Right hindlimb (tissue), 1 donor: ENCODE data around the gene KCNJ9.

Source experiments
- DNase-seq: peaks from one replicate; pipeline ENCODE4 v3.0.0-alpha.2; 2018

Gene KCNJ9

DNA sequence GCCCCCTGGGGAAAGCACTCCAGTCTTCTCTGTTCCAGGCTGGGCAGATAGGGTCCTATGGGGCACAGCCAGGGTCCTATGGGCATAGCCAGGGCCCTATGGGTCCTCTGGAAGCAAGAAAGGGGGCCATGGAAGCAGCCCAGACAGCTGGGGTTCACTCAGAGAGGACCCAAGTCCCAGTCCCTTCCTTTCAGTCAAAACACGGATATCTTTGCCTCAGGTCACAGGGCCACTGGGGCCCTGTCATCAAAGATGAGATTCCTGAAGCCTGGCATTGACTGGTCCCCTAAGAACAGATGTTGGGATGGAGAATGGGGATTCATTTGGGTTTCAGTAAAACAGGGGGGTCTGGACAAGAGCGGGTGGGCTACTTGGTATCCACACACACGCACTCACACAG is 8.5 kb downstream of the KCNJ9 start:
- no peak for DNase-seq

DNA sequence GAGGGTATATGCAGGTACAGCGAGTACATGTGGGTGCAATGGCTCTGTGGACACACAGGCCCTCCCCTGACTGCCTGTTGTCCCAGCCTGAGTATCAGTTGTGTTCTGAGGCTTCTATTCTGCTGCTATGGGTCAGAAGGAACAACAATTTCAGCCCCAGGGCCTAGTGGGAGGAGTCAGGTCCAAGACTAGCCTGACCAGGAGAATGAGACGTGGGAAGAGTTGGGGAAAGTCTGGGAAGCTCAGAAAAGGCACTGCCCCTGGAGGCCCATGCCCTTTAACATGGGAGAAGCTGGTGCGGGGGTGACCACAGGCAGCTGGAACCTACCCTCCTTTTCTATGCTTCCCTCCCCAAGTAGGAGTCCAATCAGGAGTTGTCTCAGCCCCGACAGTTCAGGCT is 9.4 kb downstream of the KCNJ9 start:
- DNase-seq = no peak

DNA sequence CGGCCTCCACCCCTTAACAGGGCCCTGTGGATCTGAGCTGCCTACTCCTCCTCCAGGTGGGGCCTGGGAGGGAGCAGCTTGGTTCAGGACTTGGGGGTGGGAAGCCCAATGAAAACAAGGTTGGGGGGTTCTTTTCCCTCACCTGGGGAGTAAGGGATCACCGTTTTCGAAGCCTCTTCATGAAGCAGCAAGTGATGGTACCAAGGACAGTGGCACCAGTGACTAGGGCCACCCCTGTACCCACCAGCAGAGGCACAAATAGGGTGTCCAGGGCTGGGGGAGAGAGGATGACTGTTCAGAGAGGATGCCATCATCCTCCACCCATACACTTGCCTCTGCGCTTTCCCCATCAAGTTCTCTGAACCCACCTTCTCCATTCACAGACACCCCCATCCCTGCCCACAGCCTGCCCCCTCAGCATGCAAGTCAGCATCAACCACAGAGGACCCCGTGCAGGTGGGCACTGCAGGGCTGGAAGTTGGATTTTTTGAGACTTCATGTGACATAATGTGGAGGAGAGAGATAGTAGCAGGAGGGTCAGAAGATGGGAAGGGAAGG is 10.4 kb downstream of the KCNJ9 start:
- no peak for DNase-seq

DNA sequence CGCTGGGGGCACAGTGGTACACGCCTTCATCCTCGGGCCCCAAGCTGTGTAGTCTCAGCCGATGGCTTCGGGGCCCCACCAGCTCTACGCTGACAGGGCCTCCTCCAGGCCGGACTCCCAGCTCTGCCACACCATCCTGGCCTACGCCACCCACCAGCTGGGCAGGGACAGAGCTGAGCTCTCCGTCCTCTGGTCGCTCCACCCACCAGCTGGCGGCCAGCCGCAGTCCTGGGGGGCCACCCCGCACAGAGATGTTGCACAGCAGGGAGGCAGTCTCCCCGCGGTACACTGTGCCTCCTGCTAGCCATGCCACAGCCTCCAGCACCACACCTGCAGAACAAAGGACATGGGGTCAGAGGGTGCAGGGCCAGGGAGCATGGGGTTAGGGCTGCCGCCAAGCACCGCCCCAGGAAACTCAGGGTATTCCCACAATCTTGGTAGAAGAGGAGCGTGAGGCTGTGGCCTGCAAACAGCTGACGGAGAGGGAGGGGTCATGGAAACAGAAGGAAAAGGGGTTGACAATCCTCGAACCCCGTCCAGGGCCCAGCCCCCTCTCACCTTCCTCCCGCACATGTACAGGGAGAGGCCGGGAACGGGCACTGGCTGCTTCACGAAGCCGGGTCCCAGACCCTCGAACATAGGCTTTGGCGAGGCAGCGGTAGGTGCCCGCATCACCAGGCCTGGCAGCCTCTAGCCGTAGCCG is 11.2 kb downstream of the KCNJ9 start:
- no peak for DNase-seq

DNA sequence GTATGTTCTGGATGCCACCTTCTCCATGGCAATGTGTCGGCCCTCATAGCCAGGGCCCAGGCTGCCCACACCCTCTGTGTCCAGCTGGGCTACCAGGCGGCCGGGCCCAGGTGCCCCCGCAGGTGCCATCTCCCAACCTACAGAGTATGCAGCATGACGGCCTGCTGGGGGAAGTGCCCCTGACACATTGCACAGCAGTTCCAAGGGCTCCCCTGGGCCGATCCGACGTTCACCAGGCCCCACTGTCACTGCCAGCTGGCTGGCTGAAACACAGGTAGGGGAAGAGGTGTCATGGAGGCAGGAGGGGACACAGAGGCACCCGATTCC is 11.7 kb downstream of the KCNJ9 start:
- DNase-seq = no peak

DNA sequence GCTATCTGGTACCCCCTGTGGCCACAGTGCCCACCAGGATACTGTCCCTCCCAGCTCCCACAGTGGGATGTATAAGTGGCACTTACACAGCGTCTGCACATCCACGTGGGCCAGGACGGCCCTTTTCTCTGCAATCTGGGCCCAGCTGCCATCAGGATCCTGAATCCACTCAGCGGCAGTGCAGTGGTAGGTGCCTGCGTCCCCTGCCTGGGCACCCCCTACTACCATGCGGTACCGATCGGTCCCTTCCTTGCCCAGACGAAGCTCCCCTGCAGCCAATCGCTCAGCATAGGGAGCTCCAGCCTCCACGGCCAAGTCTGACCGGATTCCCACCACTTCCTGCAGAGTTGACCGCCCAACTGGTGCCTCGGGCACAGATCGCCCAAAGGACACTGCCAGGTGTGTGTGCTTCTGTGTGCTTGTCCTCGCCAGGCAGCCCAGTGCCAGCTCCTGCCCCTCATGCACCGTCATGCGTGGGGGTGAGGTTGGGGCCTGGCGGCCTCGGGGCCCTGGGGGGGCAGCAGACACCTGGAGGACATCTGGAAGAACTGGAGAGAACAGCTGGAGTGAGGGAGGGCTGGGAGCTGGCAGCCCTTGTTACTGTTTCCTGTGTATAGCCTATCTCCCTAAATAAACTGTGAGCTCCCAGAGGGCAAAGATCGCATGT is 12.4 kb downstream of the KCNJ9 start:
- no peak for DNase-seq

DNA sequence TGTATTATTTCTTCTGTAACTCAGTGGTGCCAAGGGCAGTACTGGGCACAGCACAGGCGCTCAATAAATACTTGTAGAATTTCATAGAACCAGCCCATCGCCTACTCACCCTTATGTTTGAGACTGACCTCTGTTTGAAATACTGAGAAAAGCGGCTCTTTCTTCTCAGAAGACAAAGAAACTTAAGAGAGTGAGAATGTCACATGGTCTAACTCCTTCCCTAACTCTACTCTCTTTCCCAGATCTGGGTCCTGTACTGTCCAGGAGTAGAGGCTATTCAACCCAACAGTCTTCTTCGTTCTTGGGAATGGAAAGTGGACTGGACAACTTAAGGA is 12.9 kb downstream of the KCNJ9 start:
- DNase-seq = no peak

DNA sequence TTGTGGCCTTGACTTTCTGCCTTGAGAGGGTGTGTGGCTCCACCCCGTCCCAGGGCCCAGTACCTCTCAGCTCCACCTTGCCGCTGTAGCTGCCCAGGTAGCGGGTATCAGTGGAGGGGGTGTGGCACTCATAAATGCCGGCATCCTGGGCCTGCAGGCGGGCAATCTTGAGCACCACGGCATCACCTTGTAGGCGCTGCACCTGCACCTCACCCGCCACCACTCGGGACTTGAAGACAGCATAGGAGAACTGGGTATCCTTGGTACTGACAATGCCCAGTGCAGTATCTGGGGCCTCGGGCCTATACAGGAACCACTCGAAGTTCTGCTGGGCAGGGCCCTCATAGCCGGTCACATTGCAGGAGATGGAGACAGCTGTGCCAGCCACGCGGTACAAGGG is 13.5 kb downstream of the KCNJ9 start:
- DNase-seq = no peak

DNA sequence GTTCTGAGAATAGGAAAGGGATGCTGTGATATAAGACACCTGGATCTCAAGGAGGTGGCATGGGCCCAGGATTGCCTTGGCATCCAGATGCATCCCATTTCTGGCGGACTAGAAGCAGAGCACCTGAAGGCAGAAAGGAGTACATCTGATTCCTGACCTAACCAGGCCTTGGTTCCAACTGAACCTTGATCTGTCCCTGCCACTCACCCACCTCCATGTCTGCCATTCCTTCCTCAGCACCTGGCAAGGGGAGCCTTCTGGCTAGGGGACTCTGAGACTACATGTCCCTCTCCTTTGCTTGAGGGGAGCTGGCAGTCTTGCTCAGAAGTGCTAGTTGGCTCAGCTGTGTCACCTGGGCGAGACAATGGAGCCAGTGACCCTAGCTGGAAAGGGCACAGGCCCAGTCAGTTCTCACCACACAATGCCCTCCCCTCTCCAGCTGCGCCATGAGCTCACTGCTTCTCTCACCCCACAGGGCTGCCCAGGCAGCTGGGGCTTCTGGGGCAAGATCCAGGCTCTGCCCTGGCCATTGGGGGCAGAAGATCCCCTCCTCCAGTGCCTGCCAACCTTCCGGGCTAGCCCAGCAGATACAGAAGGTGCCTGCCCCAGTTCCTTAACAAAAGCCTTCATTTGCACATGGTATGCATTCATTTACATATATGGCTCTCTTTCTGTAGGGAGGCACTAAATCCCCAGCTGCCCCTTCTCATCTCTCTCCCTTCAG is 14.2 kb downstream of the KCNJ9 start:
- no peak for DNase-seq

DNA sequence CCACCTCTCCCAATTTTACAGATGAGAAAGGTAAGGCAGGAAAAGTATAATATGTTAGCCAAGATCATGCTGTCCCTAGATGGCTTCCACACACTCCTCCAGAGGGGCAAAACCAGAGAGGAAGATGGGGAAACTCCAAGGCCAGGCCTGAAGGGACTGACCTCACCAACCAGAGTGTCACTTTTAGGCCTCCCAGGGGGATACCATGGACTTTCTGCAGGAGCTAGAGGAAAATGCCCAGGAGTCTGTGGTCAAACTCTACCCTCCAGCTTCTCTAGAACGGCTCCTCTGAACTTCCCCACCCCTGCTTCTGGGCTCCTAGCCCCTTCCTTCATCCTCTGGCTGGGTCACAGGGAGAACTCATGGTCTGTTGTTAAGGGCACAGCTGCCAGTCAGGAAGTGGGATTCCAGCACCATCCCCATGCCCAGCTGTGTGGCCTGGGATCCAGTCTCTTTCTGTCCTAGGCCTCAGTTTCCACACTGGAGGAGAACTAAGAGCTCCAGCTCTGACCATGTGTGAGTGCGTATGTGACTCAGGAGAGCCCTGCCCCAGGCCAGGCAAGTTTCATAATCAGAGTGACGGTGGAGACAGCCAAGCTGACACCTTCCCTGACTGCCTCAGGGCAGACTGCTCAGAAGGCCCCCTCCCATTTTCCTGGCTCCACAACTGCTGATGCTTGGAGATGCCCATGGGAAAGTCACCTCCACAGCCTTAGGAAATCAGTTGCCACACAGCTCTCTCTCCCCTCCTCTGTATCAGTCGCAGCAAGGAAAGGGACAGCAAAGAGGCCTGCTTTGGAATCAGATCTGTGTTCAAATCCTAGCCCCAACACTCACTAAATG is 15.2 kb downstream of the KCNJ9 start:
- no peak for DNase-seq

DNA sequence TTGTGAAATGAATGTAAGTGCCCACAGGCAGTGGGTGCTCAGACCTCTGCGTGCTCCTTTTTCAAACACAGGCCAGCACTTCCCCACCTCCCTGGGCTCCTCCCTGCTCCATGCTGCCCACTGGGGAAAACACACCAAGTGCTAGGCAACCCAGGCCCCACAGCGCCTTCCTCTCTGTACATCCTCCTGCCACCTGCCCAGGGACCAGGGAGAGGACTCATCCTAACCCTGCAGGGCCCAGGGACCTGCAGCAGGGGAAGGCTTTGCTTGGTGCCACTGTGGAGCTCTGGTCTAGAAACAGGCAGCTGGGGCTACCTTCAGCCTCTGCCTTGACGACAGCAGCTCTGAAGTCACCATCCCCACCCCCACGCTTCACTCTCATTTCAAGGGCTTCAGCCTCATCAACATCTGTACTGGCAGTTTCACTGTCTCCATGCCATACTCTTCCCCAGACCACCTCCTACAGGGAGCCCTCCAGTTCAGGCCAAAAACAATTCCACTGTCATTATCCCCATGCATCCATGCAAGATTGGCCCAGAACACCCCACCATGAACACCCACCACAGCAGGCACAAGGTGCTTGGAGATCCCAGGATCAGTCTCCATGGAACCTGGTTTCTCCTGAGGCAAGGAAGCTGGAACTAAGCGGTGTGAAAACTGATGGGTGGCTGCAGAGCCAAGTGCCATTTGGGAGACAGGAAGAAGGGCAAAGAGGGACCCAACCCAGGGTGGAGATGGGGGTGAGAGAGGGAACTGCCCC is 16.0 kb downstream of the KCNJ9 start:
- no peak for DNase-seq

DNA sequence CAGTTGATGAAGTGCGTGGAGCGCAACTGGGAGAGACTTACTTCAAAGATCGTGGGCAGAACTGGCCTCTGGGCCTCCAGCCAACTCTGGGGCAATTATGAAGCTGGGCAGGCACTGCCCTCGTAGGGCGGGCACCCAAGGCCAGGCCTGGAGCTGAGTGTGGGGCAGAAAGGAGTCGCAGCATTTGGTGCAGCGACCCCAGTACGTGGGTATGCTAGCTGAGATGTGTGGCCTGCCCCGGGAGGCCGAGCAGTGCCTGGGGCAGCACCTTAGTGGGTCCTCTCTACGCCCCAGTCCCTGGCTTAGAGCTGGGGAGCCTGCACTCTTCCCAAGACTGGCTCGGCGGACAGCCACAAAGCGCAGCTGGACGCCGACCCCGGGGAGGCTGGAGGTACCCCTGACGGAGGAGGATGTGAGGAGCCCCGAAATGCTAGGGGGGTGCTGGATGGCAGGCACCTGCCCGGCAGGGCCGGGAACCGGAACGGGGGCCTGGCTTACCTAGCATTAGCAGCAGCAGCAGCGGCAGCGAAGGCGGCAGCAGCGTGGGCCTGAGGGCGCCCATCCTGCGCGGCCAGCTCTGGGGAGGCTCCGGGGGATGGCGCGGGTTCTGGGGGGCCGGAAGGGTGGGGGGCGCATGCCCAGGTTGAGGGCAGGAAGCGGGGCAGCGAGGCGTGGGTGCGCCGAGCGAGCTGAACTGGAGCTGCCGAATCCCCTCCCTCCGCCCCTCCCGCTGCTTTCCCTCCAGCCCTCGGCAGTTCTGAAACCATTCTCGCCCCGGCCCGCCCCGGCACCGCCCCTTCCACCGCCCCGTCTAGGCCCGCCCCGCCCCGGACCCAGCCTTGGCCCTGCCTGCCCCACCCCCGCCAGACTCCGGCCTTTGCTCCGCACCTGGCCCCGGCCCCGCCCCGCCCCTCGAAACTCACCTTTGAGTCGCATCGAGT is 16.8 kb downstream of the KCNJ9 start, which contains the start of gene IGSF8:
IGSF8 (minus strand) TSS at position 709 of the 941 bp plus-strand sequence; CDS start at position 562, 147 bp downstream.
- DNase-seq = peak; percentile 93

DNA sequence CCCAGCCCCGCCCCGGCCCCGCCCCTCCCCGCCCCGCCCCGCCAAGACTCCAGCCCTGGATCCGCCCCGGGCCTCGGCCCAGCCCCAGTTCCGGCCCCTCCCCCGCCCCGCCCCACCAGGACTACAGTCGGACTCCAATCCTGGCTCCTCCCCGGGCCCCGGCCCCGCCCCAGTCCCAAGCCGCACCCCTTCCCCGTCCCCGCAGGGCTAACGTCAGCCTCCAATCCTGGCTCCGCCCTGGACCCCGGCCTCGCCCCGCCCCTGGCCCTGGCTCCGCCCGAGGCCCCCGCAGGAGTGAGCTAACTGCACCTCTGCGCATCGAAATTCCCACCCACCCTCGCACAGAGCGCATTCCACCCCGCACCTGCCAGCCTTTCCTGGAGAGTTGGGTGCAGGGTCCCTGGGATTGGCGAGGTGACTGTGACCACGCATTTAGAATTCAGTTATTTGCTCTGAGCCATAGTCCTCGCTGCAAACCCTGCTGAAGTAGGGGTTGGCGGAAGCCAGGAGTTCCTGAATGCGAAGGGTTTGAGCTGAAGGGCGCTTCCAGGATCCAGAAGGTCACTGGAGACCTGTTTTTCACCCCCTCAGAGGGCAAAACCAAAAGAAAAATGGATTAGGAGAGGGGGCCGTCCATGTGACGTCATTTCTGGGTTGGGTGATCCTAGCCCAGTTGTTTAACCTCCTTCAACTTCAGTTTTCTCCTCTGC is 17.7 kb downstream of the KCNJ9 start:
- peak; percentile 98 for DNase-seq

DNA sequence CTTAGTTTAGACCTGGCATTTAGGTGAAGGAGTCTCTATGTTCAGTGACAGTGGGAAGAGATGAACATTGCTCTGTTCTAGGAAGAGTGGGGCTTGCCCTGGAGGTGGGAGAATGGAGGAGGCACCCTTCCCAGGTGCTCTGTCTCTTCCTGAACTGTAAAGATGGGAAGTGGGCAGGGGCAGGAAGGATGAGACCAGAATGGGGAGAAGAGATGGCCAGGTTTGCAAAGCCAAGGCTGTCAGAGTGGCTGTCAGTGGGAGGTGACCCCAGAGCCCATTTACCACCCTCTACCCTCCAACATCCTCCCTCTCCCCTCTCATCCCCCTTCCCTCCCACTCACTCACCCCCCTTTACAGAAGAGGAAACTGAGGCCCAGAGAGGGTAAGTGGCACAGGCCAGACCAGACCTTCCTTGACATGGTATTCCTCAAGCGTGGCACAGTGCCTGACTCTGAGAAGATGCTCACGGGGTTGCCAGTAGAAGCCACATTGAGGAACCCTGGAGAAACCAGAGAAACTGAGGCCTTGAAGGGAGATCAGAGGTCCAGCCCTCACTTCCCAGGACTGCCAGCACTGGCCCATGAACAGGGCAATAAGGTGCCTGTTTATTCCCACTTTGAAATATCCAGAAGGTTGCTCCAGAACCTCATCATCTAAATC is 18.5 kb downstream of the KCNJ9 start:
- no peak for DNase-seq

DNA sequence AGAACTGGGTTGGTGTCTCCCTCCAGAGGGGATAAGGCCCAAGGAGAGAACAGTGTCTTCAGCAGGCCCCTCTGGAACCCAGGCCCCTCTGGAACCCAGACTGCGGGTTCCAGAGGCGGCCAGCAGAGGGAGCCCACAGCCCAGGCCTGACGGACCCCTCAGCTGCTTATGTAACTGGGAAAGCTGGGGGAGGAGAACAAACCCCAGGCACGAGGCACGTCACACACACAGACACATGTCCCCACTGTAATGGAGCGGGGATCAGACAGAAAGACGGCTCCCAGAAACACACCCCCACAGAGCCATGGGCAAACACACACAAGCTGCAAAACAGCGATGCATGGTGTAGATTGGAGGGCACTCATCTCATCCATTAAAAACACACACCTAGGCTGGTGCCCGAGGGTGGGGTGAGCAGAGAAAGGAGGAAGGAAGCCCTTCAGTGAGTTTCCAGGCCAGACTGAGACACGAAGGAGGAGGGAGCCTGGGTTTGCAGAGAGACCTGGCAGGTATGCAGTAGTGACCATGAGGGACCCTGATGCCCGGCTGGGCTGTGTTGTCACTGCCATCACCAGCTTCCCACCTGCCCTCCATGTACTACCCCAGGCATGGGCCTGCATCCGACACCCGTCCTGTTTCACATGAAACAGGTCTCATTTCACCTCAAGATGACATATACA is 19.8 kb downstream of the KCNJ9 start:
- peak; percentile 85 for DNase-seq

DNA sequence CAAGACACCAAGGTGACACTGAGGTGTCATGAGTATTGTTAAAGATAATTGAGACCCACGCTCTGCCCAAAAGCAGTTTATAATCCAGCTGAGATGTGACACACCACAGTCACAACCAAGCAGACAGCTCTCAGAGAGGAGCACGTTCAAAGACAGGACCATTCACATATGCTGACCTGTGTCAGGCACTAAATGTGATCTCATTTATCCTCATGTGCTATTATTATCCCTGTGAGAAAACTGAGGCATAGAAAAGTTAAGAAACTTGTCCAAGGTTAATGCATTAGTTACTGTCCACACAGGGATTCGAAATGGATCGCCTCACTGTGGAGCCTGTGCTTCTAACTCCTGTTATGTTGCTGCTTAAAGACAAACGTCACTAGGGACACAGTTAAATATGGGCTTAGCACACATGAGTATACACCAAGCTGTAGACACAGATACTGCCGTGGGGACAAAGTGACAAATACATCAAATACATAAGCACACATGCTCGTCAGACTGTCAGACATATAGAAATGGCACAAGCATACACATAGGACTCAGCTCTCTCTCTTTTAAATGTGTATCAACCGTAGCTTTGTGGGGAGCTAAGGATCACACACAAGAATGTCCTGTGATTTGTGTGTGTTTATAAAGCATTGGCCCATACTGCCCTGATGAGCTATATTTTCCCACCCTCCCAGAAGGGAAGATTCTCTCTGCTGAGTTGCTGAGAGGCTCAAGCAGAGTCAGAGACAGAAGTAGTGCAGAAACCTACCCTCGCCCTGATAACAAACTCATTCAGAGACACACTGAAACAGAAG is 20.6 kb downstream of the KCNJ9 start:
- no peak for DNase-seq

DNA sequence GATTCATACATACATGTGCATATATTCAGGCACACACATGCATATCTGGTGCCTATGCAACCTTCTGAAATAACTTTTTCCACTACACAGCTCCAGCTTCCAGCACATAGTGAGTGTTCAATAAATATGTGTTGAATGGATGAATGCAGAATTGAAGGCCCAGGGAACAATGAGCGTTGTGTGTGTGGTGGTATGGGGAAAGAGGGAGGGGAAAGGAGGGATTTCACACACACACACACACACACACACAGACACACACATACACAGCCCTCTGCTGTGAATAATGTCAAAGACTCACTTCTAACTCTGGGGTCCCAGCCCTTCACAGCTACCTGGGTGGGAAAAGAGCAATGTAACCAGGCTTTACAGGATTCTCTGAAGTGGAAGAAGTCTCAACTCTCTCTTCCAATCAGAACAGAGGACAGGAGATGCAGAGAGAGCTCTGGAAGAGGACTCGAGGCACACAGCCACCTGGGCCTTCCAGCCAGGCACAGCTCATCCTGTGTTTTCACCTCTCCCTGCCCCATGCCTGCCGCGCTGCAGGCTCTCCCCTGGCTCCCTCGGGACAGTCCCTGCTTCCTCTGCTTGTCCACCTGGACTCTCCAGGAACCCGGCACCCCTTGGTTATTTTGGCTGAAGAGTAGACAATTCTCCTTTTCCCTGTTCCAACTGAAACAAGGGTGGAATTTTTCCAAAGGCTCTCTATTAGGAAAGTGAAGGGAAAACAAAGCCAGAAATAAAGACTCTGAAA is 22.5 kb downstream of the KCNJ9 start:
- peak; percentile 65 for DNase-seq

DNA sequence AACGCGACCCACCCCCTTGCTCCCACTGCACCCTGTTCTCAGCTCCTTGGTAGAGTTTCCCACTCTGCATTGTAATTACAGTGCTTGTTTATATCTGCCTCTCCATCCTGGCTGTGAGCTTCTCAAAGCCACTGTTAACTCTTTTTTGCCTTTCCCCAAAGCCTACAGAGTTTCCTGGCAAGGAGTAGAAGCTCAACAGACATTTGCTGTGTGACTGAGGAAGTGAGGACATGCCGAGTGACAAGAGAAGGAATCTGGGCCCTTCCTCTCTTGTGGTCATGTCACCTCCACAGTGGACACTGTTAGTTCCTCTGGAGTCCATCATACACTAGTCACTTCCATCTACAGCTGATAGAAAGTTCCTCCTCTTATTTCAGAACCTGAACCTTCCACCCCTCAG is 23.1 kb downstream of the KCNJ9 start:
- no peak for DNase-seq
